ENCODE measurements around the gene SLC22A16. TPM values are rescaled to one million over a fixed set of nuclear protein-coding genes. Genes with fewer than 3 reads are reported as not detected.

The SLC22A16 gene
- polyA plus RNA-seq, 4 donors, result 0.15 to 0.16 TPM; not detected in 2

- peaks cover 0 to 7% (median 0%) of the 10 kb centered on the region in 3 donors for H3K4me1 ChIP-seq (ENCODE audit: control insufficient read depth in 3 of 3, insufficient read depth in 2 of 3, low read depth in 1 of 3, low read length in 2 of 3)
- FAIRE-seq (no peak), DNase-seq (no peak)
- H3K9me3 ChIP-seq (ENCODE audit: control insufficient read depth in 2 of 2, insufficient read depth in 1 of 2, low read depth in 1 of 2, low read length in 1 of 2), result peaks cover 0 to 5% of the 10 kb centered on the region in 2 donors
- 84 to 92% (median 84%) methylated on average over 4 of the region's 4 CpGs for WGBS, 3 donors
- H3K27me3 ChIP-seq (ENCODE audit: control insufficient read depth in 3 of 3, insufficient read depth in 3 of 3, low read length in 3 of 3), result no peaks in the 10 kb centered on the region
- no peak overlapping the region for H3K4me3 ChIP-seq (ENCODE audit: low read depth in 1 of 3, low read length in 3 of 3)
- H3K27ac ChIP-seq (ENCODE audit: low read depth in 1 of 3, low read length in 2 of 3), result no peak overlapping the region
- no peaks in the 10 kb centered on the region for H3K36me3 ChIP-seq (ENCODE audit: control insufficient read depth in 3 of 3, insufficient read depth in 2 of 3, low read depth in 1 of 3, low read length in 3 of 3)
Measured at GRCh38 chr6:110430741-110431140, 45.7 kb downstream of the SLC22A16 start.

- DNase-seq, result peak in 1 of 2 donors; percentile 56
- 17 to 45% (median 26%) methylated on average over 4 to 5 of the region's 5 CpGs for WGBS, 3 donors
- H3K27me3 ChIP-seq (ENCODE audit: control insufficient read depth in 3 of 3, insufficient read depth in 3 of 3, low read length in 3 of 3), result no peaks in the 10 kb centered on the region
- no peaks in the 10 kb centered on the region for H3K36me3 ChIP-seq (ENCODE audit: control insufficient read depth in 3 of 3, insufficient read depth in 2 of 3, low read depth in 1 of 3, low read length in 3 of 3)
- no peak for FAIRE-seq
- H3K4me1 ChIP-seq (ENCODE audit: control insufficient read depth in 3 of 3, insufficient read depth in 2 of 3, low read depth in 1 of 3, low read length in 2 of 3), result peaks cover 0 to 7% (median 0%) of the 10 kb centered on the region in 3 donors
- no peak overlapping the region for H3K27ac ChIP-seq (ENCODE audit: low read depth in 1 of 3, low read length in 2 of 3)
- no peak overlapping the region for H3K4me3 ChIP-seq (ENCODE audit: low read depth in 1 of 3, low read length in 3 of 3)
- H3K9me3 ChIP-seq (ENCODE audit: control insufficient read depth in 2 of 2, insufficient read depth in 1 of 2, low read depth in 1 of 2, low read length in 1 of 2), result peaks cover 0 to 4% of the 10 kb centered on the region in 2 donors
Measured at GRCh38 chr6:110430236-110430635, 46.2 kb downstream of the SLC22A16 start.

- FAIRE-seq (no peak), DNase-seq (no peak)
- no peak overlapping the region for H3K4me3 ChIP-seq (ENCODE audit: low read depth in 1 of 3, low read length in 3 of 3)
- H3K9me3 ChIP-seq (ENCODE audit: control insufficient read depth in 2 of 2, insufficient read depth in 1 of 2, low read depth in 1 of 2, low read length in 1 of 2), result no peaks in the 10 kb centered on the region
- no peak overlapping the region for H3K27ac ChIP-seq (ENCODE audit: low read depth in 1 of 3, low read length in 2 of 3)
- 91 to 96% (median 92%) methylated on average over 2 of the region's 2 CpGs for WGBS, 3 donors
- no peaks in the 10 kb centered on the region for H3K36me3 ChIP-seq (ENCODE audit: control insufficient read depth in 3 of 3, insufficient read depth in 2 of 3, low read depth in 1 of 3, low read length in 3 of 3)
- H3K4me1 ChIP-seq (ENCODE audit: control insufficient read depth in 3 of 3, insufficient read depth in 2 of 3, low read depth in 1 of 3, low read length in 2 of 3), result peaks cover 0 to 7% (median 0%) of the 10 kb centered on the region in 3 donors
- H3K27me3 ChIP-seq (ENCODE audit: control insufficient read depth in 3 of 3, insufficient read depth in 3 of 3, low read length in 3 of 3), result no peaks in the 10 kb centered on the region
Measured at GRCh38 chr6:110428153-110428552, 48.3 kb downstream of the SLC22A16 start.

DNA sequence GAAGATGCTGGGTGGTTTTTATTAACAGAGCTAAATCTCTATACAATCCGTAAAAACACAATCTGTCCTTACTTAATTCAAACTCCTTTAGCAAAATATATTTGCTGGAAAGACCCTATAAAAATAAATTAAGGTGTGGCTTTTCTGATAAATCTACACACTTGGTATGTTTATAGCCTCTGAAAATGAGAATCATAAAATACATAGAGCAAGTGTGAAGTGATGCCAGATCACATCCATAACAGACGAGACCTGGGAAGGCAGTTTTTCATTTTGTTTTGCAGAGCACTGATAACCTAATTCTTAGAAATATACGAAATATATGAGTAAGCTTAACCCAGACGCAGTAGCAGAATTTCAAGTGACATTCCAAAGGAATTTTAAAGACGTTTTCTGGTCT lies 50.6 kb downstream of the SLC22A16 start:
- Histone ChIP-seq H3K4me1 (ENCODE audit: control insufficient read depth in 3 of 3, insufficient read depth in 2 of 3, low read depth in 1 of 3, low read length in 2 of 3) (peaks cover 0 to 7% (median 0%) of the 10 kb centered on the region in 3 donors), H3K4me3 (ENCODE audit: low read depth in 1 of 3, low read length in 3 of 3) (no peak overlapping the region), H3K36me3 (ENCODE audit: control insufficient read depth in 3 of 3, insufficient read depth in 2 of 3, low read depth in 1 of 3, low read length in 3 of 3) (no peaks in the 10 kb centered on the region), H3K27ac (ENCODE audit: low read depth in 1 of 3, low read length in 2 of 3) (no peak overlapping the region), H3K9me3 (ENCODE audit: control insufficient read depth in 2 of 2, insufficient read depth in 1 of 2, low read depth in 1 of 2, low read length in 1 of 2) (peaks cover 0 to 3% of the 10 kb centered on the region in 2 donors), H3K27me3 (ENCODE audit: control insufficient read depth in 3 of 3, insufficient read depth in 3 of 3, low read length in 3 of 3) (peaks cover 0 to 3% (median 0%) of the 10 kb centered on the region in 3 donors)
- FAIRE-seq (no peak), DNase-seq (no peak)
- 14 to 48% (median 30%) methylated on average over 5 of the region's 5 CpGs for WGBS, 3 donors

- Histone ChIP-seq H3K4me1 (ENCODE audit: control insufficient read depth in 3 of 3, insufficient read depth in 2 of 3, low read depth in 1 of 3, low read length in 2 of 3) (peaks cover 5 to 24% (median 7%) of the 10 kb centered on the region in 3 donors), H3K4me3 (ENCODE audit: low read depth in 1 of 3, low read length in 3 of 3) (no peak overlapping the region), H3K27me3 (ENCODE audit: control insufficient read depth in 3 of 3, insufficient read depth in 3 of 3, low read length in 3 of 3) (peaks cover 0 to 3% (median 0%) of the 10 kb centered on the region in 3 donors), H3K36me3 (ENCODE audit: control insufficient read depth in 3 of 3, insufficient read depth in 2 of 3, low read depth in 1 of 3, low read length in 3 of 3) (no peaks in the 10 kb centered on the region), H3K27ac (ENCODE audit: low read depth in 1 of 3, low read length in 2 of 3) (no peak overlapping the region), H3K9me3 (ENCODE audit: control insufficient read depth in 2 of 2, insufficient read depth in 1 of 2, low read depth in 1 of 2, low read length in 1 of 2) (peaks cover 0 to 3% of the 10 kb centered on the region in 2 donors)
- DNase-seq, result no peak
- no peak for FAIRE-seq
Measured at GRCh38 chr6:110422444-110422822, 54.0 kb downstream of the SLC22A16 start.

- H3K27ac ChIP-seq (ENCODE audit: low read depth in 1 of 3, low read length in 2 of 3), result no peak overlapping the region
- no peak for FAIRE-seq
- H3K27me3 ChIP-seq (ENCODE audit: control insufficient read depth in 3 of 3, insufficient read depth in 3 of 3, low read length in 3 of 3), result peaks cover 0 to 3% (median 0%) of the 10 kb centered on the region in 3 donors
- H3K9me3 ChIP-seq (ENCODE audit: control insufficient read depth in 2 of 2, insufficient read depth in 1 of 2, low read depth in 1 of 2, low read length in 1 of 2), result peaks cover 0 to 3% of the 10 kb centered on the region in 2 donors
- DNase-seq, result no peak
- H3K4me3 ChIP-seq (ENCODE audit: low read depth in 1 of 3, low read length in 3 of 3), result no peak overlapping the region
- no peaks in the 10 kb centered on the region for H3K36me3 ChIP-seq (ENCODE audit: control insufficient read depth in 3 of 3, insufficient read depth in 2 of 3, low read depth in 1 of 3, low read length in 3 of 3)
- H3K4me1 ChIP-seq (ENCODE audit: control insufficient read depth in 3 of 3, insufficient read depth in 2 of 3, low read depth in 1 of 3, low read length in 2 of 3), result peaks cover 5 to 28% (median 7%) of the 10 kb centered on the region in 3 donors
- 70 to 86% (median 76%) methylated on average over 4 of the region's 4 CpGs for WGBS, 3 donors
Measured at GRCh38 chr6:110421749-110422443, 54.5 kb downstream of the SLC22A16 start.

- DNase-seq (peak; percentile 19 to 87), FAIRE-seq (no peak)
- Histone ChIP-seq H3K4me1 (ENCODE audit: control insufficient read depth in 3 of 3, insufficient read depth in 2 of 3, low read depth in 1 of 3, low read length in 2 of 3) (peaks cover 5 to 38% (median 11%) of the 10 kb centered on the region in 3 donors), H3K27me3 (ENCODE audit: control insufficient read depth in 3 of 3, insufficient read depth in 3 of 3, low read length in 3 of 3) (peaks cover 0 to 3% (median 0%) of the 10 kb centered on the region in 3 donors), H3K4me3 (ENCODE audit: low read depth in 1 of 3, low read length in 3 of 3) (no peak overlapping the region), H3K27ac (ENCODE audit: low read depth in 1 of 3, low read length in 2 of 3) (peak overlapping the region in 1 of 3 donors; percentile 86), H3K9me3 (ENCODE audit: control insufficient read depth in 2 of 2, insufficient read depth in 1 of 2, low read depth in 1 of 2, low read length in 1 of 2) (peaks cover 0 to 3% of the 10 kb centered on the region in 2 donors), H3K36me3 (ENCODE audit: control insufficient read depth in 3 of 3, insufficient read depth in 2 of 3, low read depth in 1 of 3, low read length in 3 of 3) (no peaks in the 10 kb centered on the region)
- 31 to 54% (median 36%) methylated on average over 6 of the region's 6 CpGs for WGBS, 3 donors
Measured at GRCh38 chr6:110419028-110419739, 57.2 kb downstream of the SLC22A16 start.

- no peak for FAIRE-seq
- peak overlapping the region in 1 of 3 donors; percentile 86 for H3K27ac ChIP-seq (ENCODE audit: low read depth in 1 of 3, low read length in 2 of 3)
- WGBS, 3 donors, result 36 to 81% (median 49%) methylated on average over 3 of the region's 3 CpGs
Measured at GRCh38 chr6:110418594-110418993, 57.8 kb downstream of the SLC22A16 start.

More at GRCh38 chr6:110418594-110418993, 57.8 kb downstream of the SLC22A16 start:
- Histone ChIP-seq H3K4me1 (ENCODE audit: control insufficient read depth in 3 of 3, insufficient read depth in 2 of 3, low read depth in 1 of 3, low read length in 2 of 3) (peaks cover 5 to 38% (median 12%) of the 10 kb centered on the region in 3 donors), H3K36me3 (ENCODE audit: control insufficient read depth in 3 of 3, insufficient read depth in 2 of 3, low read depth in 1 of 3, low read length in 3 of 3) (no peaks in the 10 kb centered on the region), H3K27me3 (ENCODE audit: control insufficient read depth in 3 of 3, insufficient read depth in 3 of 3, low read length in 3 of 3) (peaks cover 0 to 3% (median 0%) of the 10 kb centered on the region in 3 donors), H3K9me3 (ENCODE audit: control insufficient read depth in 2 of 2, insufficient read depth in 1 of 2, low read depth in 1 of 2, low read length in 1 of 2) (peaks cover 0 to 3% of the 10 kb centered on the region in 2 donors), H3K4me3 (ENCODE audit: low read depth in 1 of 3, low read length in 3 of 3) (no peak overlapping the region)
- peak in 1 of 2 donors; percentile 44 for DNase-seq
